ENCODE data around the gene HSD17B13. TPM values are rescaled to one million over a fixed set of nuclear protein-coding genes. Genes with fewer than 3 reads are reported as not detected.
"Not testable (repeated sequence)": the region's sequence is repeated elsewhere in the genome, so short reads cannot be mapped to it uniquely, and the experiment has no call there.

The HSD17B13 gene
- total and polyA plus RNA-seq, 2 of the 4 experiments (the other 2 are of a cell fraction): not detected

- no CpG with 5 or more reads among the region's 4 CpGs for WGBS, 2 experiments (ENCODE audit: extremely low coverage in 2 of 2, insufficient read length in 1 of 2)
- H2BK5ac ChIP-seq (ENCODE audit: low read depth, low read length, poor library complexity, severe bottlenecking); H3K4me2 ChIP-seq (ENCODE audit: low read depth, low read length); H2BK20ac ChIP-seq (ENCODE audit: low read depth, low read length); DNase-seq; intact Hi-C loops (cut with micrococcal nuclease); H4K5ac ChIP-seq (ENCODE audit: low read depth, low read length); H3K27me3 ChIP-seq (ENCODE audit: control insufficient read depth, insufficient read depth, low read length); H3K14ac ChIP-seq (replicated peaks; ENCODE audit: low read depth, low read length); H3K79me1 ChIP-seq (ENCODE audit: low read depth in 1 of 2, low read length in 2 of 2); in situ Hi-C loops (cut with MboI; ENCODE audit: low sequenced_read_pairs); H3K27ac ChIP-seq (ENCODE audit: insufficient read depth, low read length); H3K4ac ChIP-seq (ENCODE audit: low read depth, low read length); H4K91ac ChIP-seq (ENCODE audit: insufficient read depth, low read depth, low read length); CTCF ChIA-PET; H4K8ac ChIP-seq (ENCODE audit: low read depth in 2 of 2, low read length in 2 of 2); H3K23ac ChIP-seq (ENCODE audit: low read depth, low read length); H3K18ac ChIP-seq (ENCODE audit: low read depth, low read length); H3K9ac ChIP-seq (ENCODE audit: low read depth, low read length); H2AK5ac ChIP-seq (ENCODE audit: low read depth, low read length); H4K20me1 ChIP-seq (ENCODE audit: insufficient read depth, low read length); H3K9me1 ChIP-seq (ENCODE audit: insufficient read depth, low read length); H2BK15ac ChIP-seq (ENCODE audit: low read depth, low read length); H2AFZ ChIP-seq (replicated peaks; ENCODE audit: low read length, poor library complexity); H3K9me3 ChIP-seq (ENCODE audit: control insufficient read depth, insufficient read depth, low read length); H2AK9ac ChIP-seq (replicated peaks; ENCODE audit: low read depth, low read length, poor library complexity); POLR2A ChIA-PET (ENCODE audit: unreplicated experiment); ATAC-seq (ENCODE audit: low read depth); BruUV-seq (replicated peaks); dilution Hi-C loops (cut with HindIII; ENCODE audit: low sequenced_read_pairs, unreplicated experiment); H2BK120ac ChIP-seq (ENCODE audit: low read depth, low read length); H3K36me3 ChIP-seq (ENCODE audit: control insufficient read depth, insufficient read depth, low read length); H3K4me1 ChIP-seq (ENCODE audit: control insufficient read depth, insufficient read depth, low read length); H3K56ac ChIP-seq (ENCODE audit: extremely low read depth, insufficient read depth, low read length); H3K4me3 ChIP-seq (ENCODE audit: insufficient read depth, low read depth, low read length): not testable (repeated sequence)
Measured at GRCh38 chr4:87315000-87315399, 7.7 kb downstream of the HSD17B13 start.

All from IMR-90 (cell line).